AG20443 (cell line): ENCODE results near the gene TMEM266.

Source experiments
- DNase-seq: peaks from one replicate; pipeline ENCODE4 v3.0.0; 2012; ENCODE audit warnings: low spot score, mixed read lengths

The TMEM266 gene

GRCh38 chr15:76184650-76185035, 124.9 kb downstream of the TMEM266 start:
- DNase-seq, result no peak

GRCh38 chr15:76185716-76186115, 125.9 kb downstream of the TMEM266 start:
- DNase-seq, result peak; percentile 71

GRCh38 chr15:76187163-76187562, 127.4 kb downstream of the TMEM266 start:
- DNase-seq, result no peak

GRCh38 chr15:76189106-76189505, 129.3 kb downstream of the TMEM266 start:
- DNase-seq, result no peak

GRCh38 chr15:76190070-76190564, 130.3 kb downstream of the TMEM266 start:
- no peak for DNase-seq

GRCh38 chr15:76190751-76191538, 131.2 kb downstream of the TMEM266 start:
- DNase-seq, result peak; percentile 94

GRCh38 chr15:76191539-76192244, 131.9 kb downstream of the TMEM266 start:
- DNase-seq, result no peak

GRCh38 chr15:76192715-76193114, 132.9 kb downstream of the TMEM266 start:
- DNase-seq, result no peak

- DNase-seq, result no peak
Observed at GRCh38 chr15:76193934-76194333, 134.1 kb downstream of the TMEM266 start.

- DNase-seq, result no peak
Observed at GRCh38 chr15:76195506-76196268, 135.9 kb downstream of the TMEM266 start.

GRCh38 chr15:76196269-76197231, 136.8 kb downstream of the TMEM266 start:
- peak; percentile 91 for DNase-seq

GRCh38 chr15:76197703-76198455, 138.1 kb downstream of the TMEM266 start:
- DNase-seq, result no peak

- DNase-seq, result no peak
Observed at GRCh38 chr15:76198456-76199105, 138.8 kb downstream of the TMEM266 start.

- DNase-seq, result peak; percentile 88
Observed at GRCh38 chr15:76199106-76200082, 139.6 kb downstream of the TMEM266 start.

GRCh38 chr15:76200083-76200465, 140.3 kb downstream of the TMEM266 start:
- DNase-seq, result no peak

- no peak for DNase-seq
Observed at GRCh38 chr15:76200641-76201105, 140.9 kb downstream of the TMEM266 start.

GRCh38 chr15:76201536-76202255, 141.9 kb downstream of the TMEM266 start:
- no peak for DNase-seq
